ENCODE data around the gene GAL. TPM values are rescaled to one million over a fixed set of nuclear protein-coding genes. Genes with fewer than 3 reads are reported as not detected.

The GAL gene
- total and polyA plus RNA-seq, 4 donors: 0.61 to 1.8 TPM; not detected in 2

DNA sequence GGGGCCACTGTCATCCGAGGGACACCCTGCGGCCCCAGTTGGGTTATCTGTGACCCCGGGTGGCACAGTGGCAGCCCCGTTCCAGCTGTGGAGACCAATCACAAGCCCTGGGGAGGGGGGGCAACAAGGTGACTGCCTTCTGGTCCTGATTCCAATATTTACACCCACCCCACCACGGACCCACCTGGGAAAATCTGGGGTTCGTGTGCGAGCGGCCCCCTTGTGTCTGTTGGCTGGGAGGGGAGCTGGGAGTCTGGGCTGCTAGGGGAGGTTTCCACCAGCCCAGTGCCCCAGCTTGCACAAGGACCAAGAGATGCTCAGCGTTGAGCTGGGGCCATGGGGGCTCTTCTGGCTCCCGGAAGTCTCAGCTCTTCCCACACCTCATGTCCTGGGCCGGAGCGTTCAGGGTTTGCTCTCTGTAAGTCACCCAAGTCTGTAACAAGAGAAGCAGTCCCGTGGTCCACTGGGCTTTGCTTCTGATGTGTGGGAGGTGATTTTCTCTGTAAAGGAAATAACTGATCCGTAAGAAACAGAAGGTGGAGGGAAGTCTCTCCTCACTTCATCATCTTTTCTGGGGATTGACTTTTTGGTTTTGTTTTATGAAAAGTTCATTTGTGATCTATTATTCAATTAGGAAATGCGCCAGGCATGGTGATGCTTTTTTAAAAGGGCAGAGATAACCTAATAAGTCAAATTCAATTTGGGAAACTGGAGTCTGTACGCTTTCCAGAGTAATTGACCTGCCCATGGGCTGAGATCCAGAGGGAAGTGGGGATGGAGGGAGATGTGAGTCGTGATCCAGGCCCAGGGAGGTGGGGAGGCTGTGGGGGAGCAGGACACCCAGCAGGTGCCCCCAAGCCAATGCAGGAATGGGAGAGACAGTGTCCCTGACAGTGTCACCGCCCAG is 22.4 kb upstream of the GAL start:
- Histone ChIP-seq H3K4me3 (no peak overlapping the region), H3K9me3 (ENCODE audit: control insufficient read depth in 4 of 4, insufficient read depth in 3 of 4, low read length in 3 of 4) (peaks cover 0 to 5% (median 0%) of the 10 kb centered on the region in 4 donors), H3K4me1 (ENCODE audit: control insufficient read depth in 5 of 5, insufficient read depth in 5 of 5, low read length in 5 of 5) (peaks cover 0 to 13% (median 0%) of the 10 kb centered on the region in 5 donors), H3K9ac (ENCODE audit: insufficient read depth in 1 of 2, low read length in 2 of 2) (no peak overlapping the region), H3K27ac (ENCODE audit: low read depth in 1 of 2, low read length in 1 of 2) (no peak overlapping the region), H3K36me3 (ENCODE audit: control insufficient read depth in 4 of 4, insufficient read depth in 4 of 4, low read length in 4 of 4) (no peaks in the 10 kb centered on the region), H3K27me3 (ENCODE audit: control insufficient read depth in 3 of 3, insufficient read depth in 3 of 3, low read length in 2 of 3) (peaks cover 0 to 8% (median 2%) of the 10 kb centered on the region in 3 donors)
- WGBS, 2 donors: 74 to 87% methylated on average over 18 of the region's 18 CpGs
- peak in 1 of 3 donors; percentile 45 for DNase-seq
- ATAC-seq (ENCODE audit: insufficient read depth, low FRiP score): no peak
- TF ChIP-seq, protein P1, sequence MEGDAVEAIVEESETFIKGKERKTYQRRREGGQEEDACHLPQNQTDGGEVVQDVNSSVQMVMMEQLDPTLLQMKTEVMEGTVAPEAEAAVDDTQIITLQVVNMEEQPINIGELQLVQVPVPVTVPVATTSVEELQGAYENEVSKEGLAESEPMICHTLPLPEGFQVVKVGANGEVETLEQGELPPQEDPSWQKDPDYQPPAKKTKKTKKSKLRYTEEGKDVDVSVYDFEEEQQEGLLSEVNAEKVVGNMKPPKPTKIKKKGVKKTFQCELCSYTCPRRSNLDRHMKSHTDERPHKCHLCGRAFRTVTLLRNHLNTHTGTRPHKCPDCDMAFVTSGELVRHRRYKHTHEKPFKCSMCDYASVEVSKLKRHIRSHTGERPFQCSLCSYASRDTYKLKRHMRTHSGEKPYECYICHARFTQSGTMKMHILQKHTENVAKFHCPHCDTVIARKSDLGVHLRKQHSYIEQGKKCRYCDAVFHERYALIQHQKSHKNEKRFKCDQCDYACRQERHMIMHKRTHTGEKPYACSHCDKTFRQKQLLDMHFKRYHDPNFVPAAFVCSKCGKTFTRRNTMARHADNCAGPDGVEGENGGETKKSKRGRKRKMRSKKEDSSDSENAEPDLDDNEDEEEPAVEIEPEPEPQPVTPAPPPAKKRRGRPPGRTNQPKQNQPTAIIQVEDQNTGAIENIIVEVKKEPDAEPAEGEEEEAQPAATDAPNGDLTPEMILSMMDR (IDR thresholded peaks at IDR 0.05; ENCODE audit: control extremely low read depth, extremely low read depth): no peak

DNA sequence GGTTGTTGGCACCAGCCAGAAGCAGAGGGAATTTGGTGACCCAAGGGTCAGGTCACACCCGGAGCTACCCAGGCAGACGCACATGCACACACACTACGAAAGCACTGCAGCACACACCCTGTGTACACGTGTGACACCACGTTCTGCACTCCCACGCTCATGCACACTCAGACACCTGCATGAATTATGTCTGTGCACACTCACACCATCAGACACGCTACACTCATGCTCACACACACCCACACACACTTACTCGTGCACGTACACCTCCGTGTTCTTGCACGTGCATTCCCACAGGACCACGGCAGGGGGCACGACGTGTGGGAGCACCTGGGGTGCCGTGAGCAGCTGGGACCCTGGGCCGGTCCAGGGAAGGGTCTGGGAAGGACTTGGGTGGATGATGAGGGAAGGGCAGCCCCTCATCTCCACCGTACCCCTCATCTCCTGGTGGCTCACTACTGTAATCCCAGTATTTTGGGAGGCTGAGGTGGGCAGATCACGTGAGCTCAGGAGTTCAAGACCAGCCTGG is 20.8 kb upstream of the GAL start:
- Histone ChIP-seq H3K36me3 (ENCODE audit: control insufficient read depth in 4 of 4, insufficient read depth in 4 of 4, low read length in 4 of 4) (no peaks in the 10 kb centered on the region), H3K4me3 (no peak overlapping the region), H3K27me3 (ENCODE audit: control insufficient read depth in 3 of 3, insufficient read depth in 3 of 3, low read length in 2 of 3) (peaks cover 0 to 8% (median 2%) of the 10 kb centered on the region in 3 donors), H3K27ac (ENCODE audit: low read depth in 1 of 2, low read length in 1 of 2) (no peak overlapping the region), H3K4me1 (ENCODE audit: control insufficient read depth in 5 of 5, insufficient read depth in 5 of 5, low read length in 5 of 5) (peaks cover 0 to 11% (median 0%) of the 10 kb centered on the region in 5 donors), H3K9me3 (ENCODE audit: control insufficient read depth in 4 of 4, insufficient read depth in 3 of 4, low read length in 3 of 4) (peaks cover 0 to 5% (median 0%) of the 10 kb centered on the region in 4 donors), H3K9ac (ENCODE audit: insufficient read depth in 1 of 2, low read length in 2 of 2) (no peak overlapping the region)
- ATAC-seq (ENCODE audit: insufficient read depth, low FRiP score): no peak
- no peak for DNase-seq
- WGBS, 2 donors: 91 to 95% methylated on average over 18 of the region's 18 CpGs
- TF ChIP-seq, protein P1 (IDR thresholded peaks at IDR 0.05; ENCODE audit: control extremely low read depth, extremely low read depth): no peak

DNA sequence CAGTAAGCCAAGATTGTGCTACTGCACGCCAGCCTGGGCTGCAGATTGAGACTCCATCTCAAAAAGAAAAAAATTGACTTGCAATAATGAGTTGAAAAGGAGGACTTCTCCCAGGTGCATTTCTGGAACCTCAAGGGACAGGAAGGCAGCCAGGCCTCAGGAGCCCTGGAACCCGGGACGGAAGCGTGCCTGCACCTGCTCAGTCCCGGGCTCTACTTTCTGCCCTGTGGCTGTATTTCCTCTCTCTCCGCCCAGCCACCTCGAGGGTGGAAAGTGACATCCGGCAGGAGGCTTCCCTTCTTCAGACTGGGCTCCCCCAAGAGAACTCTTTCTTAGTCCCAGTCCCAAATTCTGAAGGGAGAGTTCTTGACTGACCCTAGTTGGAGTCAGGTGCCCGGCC is 20.2 kb upstream of the GAL start:
- Histone ChIP-seq H3K9me3 (ENCODE audit: control insufficient read depth in 4 of 4, insufficient read depth in 3 of 4, low read length in 3 of 4) (peaks cover 0 to 5% (median 0%) of the 10 kb centered on the region in 4 donors), H3K27me3 (ENCODE audit: control insufficient read depth in 3 of 3, insufficient read depth in 3 of 3, low read length in 2 of 3) (peaks cover 0 to 8% (median 2%) of the 10 kb centered on the region in 3 donors), H3K4me3 (no peak overlapping the region), H3K36me3 (ENCODE audit: control insufficient read depth in 4 of 4, insufficient read depth in 4 of 4, low read length in 4 of 4) (no peaks in the 10 kb centered on the region), H3K4me1 (ENCODE audit: control insufficient read depth in 5 of 5, insufficient read depth in 5 of 5, low read length in 5 of 5) (peaks cover 0 to 6% (median 0%) of the 10 kb centered on the region in 5 donors), H3K27ac (ENCODE audit: low read depth in 1 of 2, low read length in 1 of 2) (no peak overlapping the region), H3K9ac (ENCODE audit: insufficient read depth in 1 of 2, low read length in 2 of 2) (no peak overlapping the region)
- no peak for ATAC-seq (ENCODE audit: insufficient read depth, low FRiP score)
- DNase-seq: no peak
- TF ChIP-seq, protein P1 (IDR thresholded peaks at IDR 0.05; ENCODE audit: control extremely low read depth, extremely low read depth): no peak
- WGBS, 2 donors: 87 to 91% methylated on average over 9 of the region's 9 CpGs

Measured in lung (tissue), 12 donors.